Measurements from ENCODE around the gene XPA.

Gene XPA

GRCh38 chr9:97689401-97690180, 7.5 kb downstream of the XPA start:
- Mint-ChIP-seq H3K9me3 (ENCODE audit: low read depth) (no peaks in the 10 kb centered on the region), H3K27ac (peak overlapping the region; percentile 28), H3K4me3 (no peak overlapping the region), H3K4me1 (ENCODE audit: low read depth) (peaks cover 19% of the 10 kb centered on the region), H3K36me3 (peaks cover 11% of the 10 kb centered on the region), H3K27me3 (no peaks in the 10 kb centered on the region)

- no peaks in the 10 kb centered on the region for H3K9me3 Mint-ChIP-seq (ENCODE audit: low read depth)
- H3K27me3 Mint-ChIP-seq, result no peaks in the 10 kb centered on the region
- H3K27ac Mint-ChIP-seq, result peak overlapping the region; percentile 55
- H3K36me3 Mint-ChIP-seq, result peaks cover 7% of the 10 kb centered on the region
- H3K4me3 Mint-ChIP-seq, result no peak overlapping the region
- peaks cover 10% of the 10 kb centered on the region for H3K4me1 Mint-ChIP-seq (ENCODE audit: low read depth)
Observed at GRCh38 chr9:97688654-97689053, 8.5 kb downstream of the XPA start.

DNA sequence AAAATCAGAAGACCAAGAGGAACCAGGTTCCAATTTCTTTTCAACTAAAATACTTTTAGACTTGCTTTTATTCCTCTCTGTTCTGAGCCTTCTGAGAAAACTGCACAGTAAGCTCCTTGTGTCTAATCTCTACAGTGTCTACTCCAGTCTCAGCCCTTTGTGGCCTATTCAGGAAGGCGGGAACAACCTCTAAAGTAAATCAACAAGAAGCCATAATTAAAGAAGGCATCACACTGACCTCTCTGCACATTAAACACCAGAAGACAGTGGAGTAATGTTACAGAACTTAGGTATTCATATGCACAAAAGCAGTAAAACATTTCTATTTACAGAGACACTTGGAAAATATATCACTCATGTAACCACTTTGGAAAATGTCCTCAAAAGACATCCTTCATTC, 14.9 kb downstream of the XPA start:
- Mint-ChIP-seq H3K9me3 (ENCODE audit: low read depth) (no peaks in the 10 kb centered on the region), H3K36me3 (peaks cover 8% of the 10 kb centered on the region), H3K27me3 (no peaks in the 10 kb centered on the region), H3K27ac (peak overlapping the region; percentile 66), H3K4me1 (ENCODE audit: low read depth) (peaks cover 8% of the 10 kb centered on the region), H3K4me3 (no peak overlapping the region)

- H3K4me1 Mint-ChIP-seq (ENCODE audit: low read depth), result peaks cover 9% of the 10 kb centered on the region
- H3K27me3 Mint-ChIP-seq, result no peaks in the 10 kb centered on the region
- no peaks in the 10 kb centered on the region for H3K9me3 Mint-ChIP-seq (ENCODE audit: low read depth)
- peak overlapping the region; percentile 55 for H3K27ac Mint-ChIP-seq
- H3K4me3 Mint-ChIP-seq, result no peak overlapping the region
- peaks cover 4% of the 10 kb centered on the region for H3K36me3 Mint-ChIP-seq
Observed at GRCh38 chr9:97675655-97676054, 21.5 kb downstream of the XPA start.

GRCh38 chr9:97673922-97674321, 23.2 kb downstream of the XPA start:
- Mint-ChIP-seq H3K27ac (peak overlapping the region; percentile 66), H3K4me3 (no peak overlapping the region), H3K4me1 (ENCODE audit: low read depth) (peaks cover 4% of the 10 kb centered on the region), H3K27me3 (no peaks in the 10 kb centered on the region), H3K9me3 (ENCODE audit: low read depth) (no peaks in the 10 kb centered on the region), H3K36me3 (peaks cover 4% of the 10 kb centered on the region)

GRCh38 chr9:97672403-97672802, 24.7 kb downstream of the XPA start:
- Mint-ChIP-seq H3K4me1 (ENCODE audit: low read depth) (peaks cover 15% of the 10 kb centered on the region), H3K27ac (no peak overlapping the region), H3K4me3 (no peak overlapping the region), H3K27me3 (no peaks in the 10 kb centered on the region), H3K9me3 (ENCODE audit: low read depth) (no peaks in the 10 kb centered on the region), H3K36me3 (peaks cover 8% of the 10 kb centered on the region)

GRCh38 chr9:97670586-97670985, 26.6 kb downstream of the XPA start:
- H3K4me3 Mint-ChIP-seq, result no peak overlapping the region
- H3K4me1 Mint-ChIP-seq (ENCODE audit: low read depth), result peaks cover 31% of the 10 kb centered on the region
- H3K27ac Mint-ChIP-seq, result peak overlapping the region; percentile 54
- no peaks in the 10 kb centered on the region for H3K27me3 Mint-ChIP-seq
- peaks cover 11% of the 10 kb centered on the region for H3K36me3 Mint-ChIP-seq
- H3K9me3 Mint-ChIP-seq (ENCODE audit: low read depth), result no peaks in the 10 kb centered on the region

DNA sequence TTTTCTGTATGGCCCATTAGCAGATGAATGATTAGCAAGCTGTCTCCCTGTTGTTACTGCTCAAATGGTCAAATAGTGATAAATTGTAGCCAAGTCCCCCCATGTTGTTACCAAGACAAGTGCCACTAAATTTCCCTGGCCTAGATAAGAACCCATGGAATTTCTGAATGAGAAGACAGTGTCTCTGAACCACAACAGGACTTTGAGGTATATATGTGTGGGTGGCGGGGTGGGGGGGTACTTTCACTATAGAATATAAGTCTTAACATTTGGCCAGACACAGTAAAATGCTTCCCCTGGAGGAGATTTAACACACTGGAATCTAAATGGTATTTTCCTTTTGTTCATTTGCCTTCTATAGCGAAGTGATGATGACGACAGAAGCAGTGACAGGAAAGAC, 28.7 kb downstream of the XPA start:
- Mint-ChIP-seq H3K27me3 (no peaks in the 10 kb centered on the region), H3K4me3 (no peak overlapping the region), H3K36me3 (peaks cover 12% of the 10 kb centered on the region), H3K27ac (peak overlapping the region; percentile 83), H3K9me3 (ENCODE audit: low read depth) (no peaks in the 10 kb centered on the region), H3K4me1 (ENCODE audit: low read depth) (peaks cover 35% of the 10 kb centered on the region)

GRCh38 chr9:97666907-97667686, 30.0 kb downstream of the XPA start:
- H3K4me3 Mint-ChIP-seq, result no peak overlapping the region
- H3K36me3 Mint-ChIP-seq, result peaks cover 17% of the 10 kb centered on the region
- H3K27me3 Mint-ChIP-seq, result no peaks in the 10 kb centered on the region
- no peaks in the 10 kb centered on the region for H3K9me3 Mint-ChIP-seq (ENCODE audit: low read depth)
- H3K27ac Mint-ChIP-seq, result peak overlapping the region; percentile 86
- peaks cover 35% of the 10 kb centered on the region for H3K4me1 Mint-ChIP-seq (ENCODE audit: low read depth)

DNA sequence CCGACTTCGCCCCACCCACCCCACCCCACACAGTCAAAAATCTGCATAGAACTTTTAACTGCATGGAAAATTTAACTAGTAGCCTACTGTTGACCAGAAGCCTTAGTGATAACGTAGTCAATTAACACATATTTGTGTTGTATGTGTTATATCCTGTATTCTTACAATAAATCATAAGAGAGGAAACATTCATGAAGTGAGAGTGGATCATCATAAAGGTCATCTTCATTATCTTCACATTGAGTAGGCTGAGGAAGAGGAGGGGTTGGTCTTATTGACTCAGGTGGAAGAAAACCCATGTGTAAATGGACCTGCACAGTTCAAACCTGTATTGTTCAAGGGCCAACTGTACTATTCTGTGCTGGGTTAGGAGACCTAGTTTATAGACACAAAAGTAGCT, 31.4 kb downstream of the XPA start:
- peaks cover 35% of the 10 kb centered on the region for H3K4me1 Mint-ChIP-seq (ENCODE audit: low read depth)
- H3K27me3 Mint-ChIP-seq, result no peaks in the 10 kb centered on the region
- H3K36me3 Mint-ChIP-seq, result peaks cover 17% of the 10 kb centered on the region
- H3K27ac Mint-ChIP-seq, result peak overlapping the region; percentile 86
- no peaks in the 10 kb centered on the region for H3K9me3 Mint-ChIP-seq (ENCODE audit: low read depth)
- no peak overlapping the region for H3K4me3 Mint-ChIP-seq

GRCh38 chr9:97660847-97661246, 36.3 kb downstream of the XPA start:
- Mint-ChIP-seq H3K4me1 (ENCODE audit: low read depth) (peaks cover 15% of the 10 kb centered on the region), H3K9me3 (ENCODE audit: low read depth) (no peaks in the 10 kb centered on the region), H3K27ac (peak overlapping the region; percentile 74), H3K27me3 (no peaks in the 10 kb centered on the region), H3K4me3 (no peak overlapping the region), H3K36me3 (peaks cover 22% of the 10 kb centered on the region)

GRCh38 chr9:97660340-97660739, 36.8 kb downstream of the XPA start:
- Mint-ChIP-seq H3K4me1 (ENCODE audit: low read depth) (peaks cover 11% of the 10 kb centered on the region), H3K9me3 (ENCODE audit: low read depth) (no peaks in the 10 kb centered on the region), H3K4me3 (no peak overlapping the region), H3K36me3 (peaks cover 25% of the 10 kb centered on the region), H3K27ac (peak overlapping the region; percentile 31), H3K27me3 (no peaks in the 10 kb centered on the region)

DNA sequence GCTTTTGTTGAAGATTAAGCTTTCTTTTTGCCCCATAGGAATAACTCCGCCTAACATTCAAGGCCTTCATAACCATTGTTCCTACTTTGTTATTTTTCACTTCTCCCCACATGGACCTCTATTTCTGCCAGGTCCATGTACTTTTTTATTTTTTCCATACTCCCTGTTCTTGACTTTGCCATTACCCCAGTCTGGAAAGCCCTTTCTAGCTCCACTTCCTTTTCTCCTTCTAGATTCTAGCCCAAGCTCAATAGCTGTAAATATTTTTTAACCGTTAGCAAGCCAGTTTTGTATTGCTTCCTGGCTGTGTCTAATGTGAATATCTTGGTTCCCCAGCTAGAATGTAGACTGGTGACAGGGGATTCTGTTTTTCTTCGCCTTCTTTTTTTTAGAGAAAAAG, 37.4 kb downstream of the XPA start:
- H3K4me1 Mint-ChIP-seq (ENCODE audit: low read depth), result peaks cover 8% of the 10 kb centered on the region
- peaks cover 25% of the 10 kb centered on the region for H3K36me3 Mint-ChIP-seq
- H3K9me3 Mint-ChIP-seq (ENCODE audit: low read depth), result no peaks in the 10 kb centered on the region
- H3K4me3 Mint-ChIP-seq, result no peak overlapping the region
- H3K27me3 Mint-ChIP-seq, result no peaks in the 10 kb centered on the region
- peak overlapping the region; percentile 29 for H3K27ac Mint-ChIP-seq

DNA sequence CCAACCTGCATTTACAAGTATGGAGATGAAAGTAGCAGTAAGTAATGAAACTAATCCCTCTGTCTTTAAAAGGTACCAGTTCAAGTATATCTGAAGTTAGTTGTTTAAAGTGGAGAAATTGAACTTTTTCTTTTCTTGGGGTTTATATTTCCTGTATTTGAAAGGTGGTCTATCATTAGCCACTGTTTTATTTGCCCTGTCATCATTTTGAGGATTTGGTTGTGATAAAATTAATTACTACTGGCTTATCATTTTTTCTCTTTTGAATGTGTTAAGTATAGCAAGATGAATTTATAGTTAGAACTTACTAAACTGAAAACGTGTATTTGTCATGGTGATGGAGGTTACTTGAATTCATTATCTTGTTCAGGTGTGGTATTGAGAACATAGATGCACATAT, 38.4 kb downstream of the XPA start:
- Mint-ChIP-seq H3K27ac (peak overlapping the region; percentile 66), H3K4me3 (no peak overlapping the region), H3K27me3 (no peaks in the 10 kb centered on the region), H3K4me1 (ENCODE audit: low read depth) (peaks cover 5% of the 10 kb centered on the region), H3K36me3 (peaks cover 24% of the 10 kb centered on the region), H3K9me3 (ENCODE audit: low read depth) (no peaks in the 10 kb centered on the region)

DNA sequence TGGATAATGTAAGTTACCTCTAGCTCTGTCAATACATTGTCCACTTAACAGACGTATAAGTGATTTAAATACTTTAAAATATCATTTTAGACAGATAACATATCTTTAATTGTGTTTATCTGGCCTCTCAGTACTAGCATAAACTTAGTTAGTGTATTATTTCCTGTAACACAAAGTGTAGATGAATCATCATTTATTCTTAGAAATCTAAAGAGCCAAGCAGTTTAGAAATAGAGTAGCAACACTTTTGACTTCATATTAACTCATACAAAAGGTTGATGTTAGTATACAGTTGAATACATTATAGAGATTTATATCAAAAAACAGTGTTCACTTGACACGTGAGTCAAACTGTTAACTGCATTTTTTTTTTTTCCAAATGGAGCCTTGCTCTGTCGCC, 45.5 kb downstream of the XPA start:
- H3K27ac Mint-ChIP-seq, result peak overlapping the region; percentile 41

More for the DNA sequence above, 45.5 kb downstream of the XPA start:
- H3K9me3 Mint-ChIP-seq (ENCODE audit: low read depth), result no peaks in the 10 kb centered on the region
- peaks cover 5% of the 10 kb centered on the region for H3K4me1 Mint-ChIP-seq (ENCODE audit: low read depth)
- H3K36me3 Mint-ChIP-seq, result peaks cover 16% of the 10 kb centered on the region
- H3K4me3 Mint-ChIP-seq, result no peak overlapping the region
- no peaks in the 10 kb centered on the region for H3K27me3 Mint-ChIP-seq

Data from activated naive CD8-positive, alpha-beta T cell (primary cell).